ENCODE data around the gene OR5B12. TPM values are rescaled to one million over a fixed set of nuclear protein-coding genes. Genes with fewer than 3 reads are reported as not detected.

The OR5B12 gene
- total RNA-seq, 1 experiment from 2014 or later = not detected

DNA sequence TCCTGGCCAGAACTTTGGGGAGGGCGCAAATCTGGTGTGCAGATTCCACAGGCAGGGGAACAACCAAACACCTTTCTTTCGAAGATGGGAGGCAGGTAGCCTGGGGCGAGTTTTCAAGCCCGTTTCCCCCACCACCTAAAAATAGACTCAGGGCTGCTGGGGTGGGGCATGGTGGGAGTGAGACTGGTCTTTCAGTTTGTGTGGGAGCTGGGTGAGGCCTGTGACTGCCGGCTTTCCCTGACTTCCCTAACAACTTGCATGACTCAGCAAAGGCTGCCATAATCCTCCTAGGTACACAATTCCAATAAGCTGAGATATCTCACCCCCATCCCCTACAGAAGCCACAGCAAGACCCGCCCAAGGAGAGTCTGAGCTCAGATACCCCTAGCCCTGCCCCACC, 4.3 kb upstream of the OR5B12 start:
- in situ Hi-C loops (cut with HindIII; ENCODE audit: low pct_unique_long_range_greater_than_20kb, low sequenced_read_pairs) = no loop called here
- ATAC-seq (no peak), DNase-seq (ENCODE audit: low read depth, low spot score) (no peak)
- intact Hi-C loops (cut with micrococcal nuclease; ENCODE audit: unreplicated experiment) = no loop called here
- Histone ChIP-seq H3K4me1 (ENCODE audit: control insufficient read depth, insufficient read depth, low read length) (no peaks in the 10 kb centered on the region), H3K27ac (ENCODE audit: low read length) (no peak overlapping the region), H3K9me3 (ENCODE audit: control insufficient read depth, insufficient read depth, low read depth, low read length) (no peaks in the 10 kb centered on the region), H3K27me3 (ENCODE audit: control insufficient read depth, insufficient read depth, low read length) (no peaks in the 10 kb centered on the region), H3K36me3 (ENCODE audit: control insufficient read depth, insufficient read depth, low read length) (no peaks in the 10 kb centered on the region), H3K4me3 (ENCODE audit: low read depth in 2 of 2, low read length in 2 of 2) (no peak overlapping the region)
- POLR2A ChIA-PET = no interaction called here
- CTCF ChIA-PET = no interaction called here
- no TSS peak for BruUV-seq (replicated peaks)
- no peak for TF ChIP-seq SIN3A (IDR thresholded peaks at IDR 0.05; ENCODE audit: borderline replicate concordance, insufficient read depth, low read depth, low read length)
- TF ChIP-seq, protein P1, sequence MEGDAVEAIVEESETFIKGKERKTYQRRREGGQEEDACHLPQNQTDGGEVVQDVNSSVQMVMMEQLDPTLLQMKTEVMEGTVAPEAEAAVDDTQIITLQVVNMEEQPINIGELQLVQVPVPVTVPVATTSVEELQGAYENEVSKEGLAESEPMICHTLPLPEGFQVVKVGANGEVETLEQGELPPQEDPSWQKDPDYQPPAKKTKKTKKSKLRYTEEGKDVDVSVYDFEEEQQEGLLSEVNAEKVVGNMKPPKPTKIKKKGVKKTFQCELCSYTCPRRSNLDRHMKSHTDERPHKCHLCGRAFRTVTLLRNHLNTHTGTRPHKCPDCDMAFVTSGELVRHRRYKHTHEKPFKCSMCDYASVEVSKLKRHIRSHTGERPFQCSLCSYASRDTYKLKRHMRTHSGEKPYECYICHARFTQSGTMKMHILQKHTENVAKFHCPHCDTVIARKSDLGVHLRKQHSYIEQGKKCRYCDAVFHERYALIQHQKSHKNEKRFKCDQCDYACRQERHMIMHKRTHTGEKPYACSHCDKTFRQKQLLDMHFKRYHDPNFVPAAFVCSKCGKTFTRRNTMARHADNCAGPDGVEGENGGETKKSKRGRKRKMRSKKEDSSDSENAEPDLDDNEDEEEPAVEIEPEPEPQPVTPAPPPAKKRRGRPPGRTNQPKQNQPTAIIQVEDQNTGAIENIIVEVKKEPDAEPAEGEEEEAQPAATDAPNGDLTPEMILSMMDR (IDR thresholded peaks at IDR 0.05) = no peak
- no peak for TF ChIP-seq TCF7L2 (IDR thresholded peaks at IDR 0.05; ENCODE audit: low read depth, low read length)
- no peak for TF ChIP-seq POLR2AphosphoS5 (IDR thresholded peaks at IDR 0.05; ENCODE audit: low read depth, low read length)
- TF ChIP-seq, protein P2, sequence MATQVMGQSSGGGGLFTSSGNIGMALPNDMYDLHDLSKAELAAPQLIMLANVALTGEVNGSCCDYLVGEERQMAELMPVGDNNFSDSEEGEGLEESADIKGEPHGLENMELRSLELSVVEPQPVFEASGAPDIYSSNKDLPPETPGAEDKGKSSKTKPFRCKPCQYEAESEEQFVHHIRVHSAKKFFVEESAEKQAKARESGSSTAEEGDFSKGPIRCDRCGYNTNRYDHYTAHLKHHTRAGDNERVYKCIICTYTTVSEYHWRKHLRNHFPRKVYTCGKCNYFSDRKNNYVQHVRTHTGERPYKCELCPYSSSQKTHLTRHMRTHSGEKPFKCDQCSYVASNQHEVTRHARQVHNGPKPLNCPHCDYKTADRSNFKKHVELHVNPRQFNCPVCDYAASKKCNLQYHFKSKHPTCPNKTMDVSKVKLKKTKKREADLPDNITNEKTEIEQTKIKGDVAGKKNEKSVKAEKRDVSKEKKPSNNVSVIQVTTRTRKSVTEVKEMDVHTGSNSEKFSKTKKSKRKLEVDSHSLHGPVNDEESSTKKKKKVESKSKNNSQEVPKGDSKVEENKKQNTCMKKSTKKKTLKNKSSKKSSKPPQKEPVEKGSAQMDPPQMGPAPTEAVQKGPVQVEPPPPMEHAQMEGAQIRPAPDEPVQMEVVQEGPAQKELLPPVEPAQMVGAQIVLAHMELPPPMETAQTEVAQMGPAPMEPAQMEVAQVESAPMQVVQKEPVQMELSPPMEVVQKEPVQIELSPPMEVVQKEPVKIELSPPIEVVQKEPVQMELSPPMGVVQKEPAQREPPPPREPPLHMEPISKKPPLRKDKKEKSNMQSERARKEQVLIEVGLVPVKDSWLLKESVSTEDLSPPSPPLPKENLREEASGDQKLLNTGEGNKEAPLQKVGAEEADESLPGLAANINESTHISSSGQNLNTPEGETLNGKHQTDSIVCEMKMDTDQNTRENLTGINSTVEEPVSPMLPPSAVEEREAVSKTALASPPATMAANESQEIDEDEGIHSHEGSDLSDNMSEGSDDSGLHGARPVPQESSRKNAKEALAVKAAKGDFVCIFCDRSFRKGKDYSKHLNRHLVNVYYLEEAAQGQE (IDR thresholded peaks at IDR 0.05; ENCODE audit: insufficient read depth in 1 of 2, low read depth in 2 of 2, low read length in 1 of 2) = no peak

DNA sequence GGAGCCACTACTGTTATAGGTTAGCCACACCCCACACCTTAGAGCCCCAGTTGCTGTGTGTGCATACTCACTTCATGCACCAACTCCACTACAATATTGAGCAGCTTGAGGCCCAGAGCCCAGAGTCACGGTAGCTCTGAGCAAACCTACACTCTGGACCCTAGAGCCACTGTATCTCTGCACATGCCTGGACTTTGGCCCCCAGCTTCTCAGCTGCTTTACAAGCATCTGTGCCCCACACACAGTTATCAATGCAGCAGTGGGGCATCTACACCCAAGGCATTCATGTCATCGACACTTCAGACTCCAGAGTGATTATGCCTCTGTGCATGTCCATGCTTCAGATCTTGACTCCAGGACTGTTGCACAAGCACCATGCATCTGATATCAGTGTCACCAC, 2.3 kb upstream of the OR5B12 start:
- H3K4me1 ChIP-seq (ENCODE audit: control insufficient read depth, insufficient read depth, low read length) = no peaks in the 10 kb centered on the region
- intact Hi-C loops (cut with micrococcal nuclease; ENCODE audit: unreplicated experiment) (no loop called here), in situ Hi-C loops (cut with HindIII; ENCODE audit: low pct_unique_long_range_greater_than_20kb, low sequenced_read_pairs) (no loop called here)
- no peak overlapping the region for H3K27ac ChIP-seq (ENCODE audit: low read length)
- BruUV-seq (replicated peaks) = no TSS peak
- ATAC-seq (no peak), DNase-seq (ENCODE audit: low read depth, low spot score) (no peak)
- H3K27me3 ChIP-seq (ENCODE audit: control insufficient read depth, insufficient read depth, low read length) = no peaks in the 10 kb centered on the region
- no peaks in the 10 kb centered on the region for H3K36me3 ChIP-seq (ENCODE audit: control insufficient read depth, insufficient read depth, low read length)
- CTCF ChIA-PET = interaction anchor here (0.5 kb wide), 1 partner anchor 51 kb away, joined by 3 read pairs; no protein-coding TSS in a partner anchor
- H3K4me3 ChIP-seq (ENCODE audit: low read depth in 2 of 2, low read length in 2 of 2) = no peak overlapping the region
- TF ChIP-seq, protein P1 (IDR thresholded peaks at IDR 0.05) = no peak
- TF ChIP-seq, protein P2 (IDR thresholded peaks at IDR 0.05; ENCODE audit: insufficient read depth in 1 of 2, low read depth in 2 of 2, low read length in 1 of 2) = no peak
- TF ChIP-seq POLR2AphosphoS5 (IDR thresholded peaks at IDR 0.05; ENCODE audit: low read depth, low read length) = no peak
- POLR2A ChIA-PET = no interaction called here
- no peaks in the 10 kb centered on the region for H3K9me3 ChIP-seq (ENCODE audit: control insufficient read depth, insufficient read depth, low read depth, low read length)

All from Panc1 (cell line).